Hematopoietic multipotent progenitor cell (in vitro differentiated cells): ENCODE results near the gene TMEM212. TPM values are rescaled to one million over a fixed set of nuclear protein-coding genes. Genes with fewer than 3 reads are reported as not detected.

ENCODE experiments used
- DNase-seq, 3 donors: peaks; one replicate each; pipeline ENCODE4 v3.0.0-alpha.2; 2011 to 2015; ENCODE audit warnings: low read depth in 2 of 3, low spot score in 2 of 3
- total RNA-seq: library from RNA; depleted of rRNA; stranded (reverse); fragments of >200 nt; gene quantifications from one replicate; pipeline ENCODE4 v1.2.3, GENCODE V29; 2012

Gene TMEM212
- total RNA-seq, 1 donor = not detected

DNA sequence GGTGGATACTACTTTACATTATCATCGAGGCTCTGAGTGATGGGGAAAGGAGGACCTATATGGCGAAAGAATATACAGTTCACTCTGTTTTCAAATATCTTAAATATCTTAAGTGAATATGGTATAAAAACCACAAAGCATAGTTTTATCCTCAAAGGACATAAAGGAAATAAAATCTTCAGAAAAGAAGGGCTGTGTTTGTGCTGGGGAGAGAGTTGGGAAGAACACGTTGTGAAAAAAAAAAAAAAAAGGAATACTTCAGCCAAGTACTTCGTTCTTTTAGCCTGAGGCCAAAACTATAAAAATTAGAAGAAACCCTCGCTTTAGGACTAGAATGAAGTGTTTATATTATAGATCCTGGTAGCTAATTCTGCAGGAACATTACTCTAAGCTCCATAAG is 10.2 kb upstream of the TMEM212 start:
- DNase-seq = no peak

DNA sequence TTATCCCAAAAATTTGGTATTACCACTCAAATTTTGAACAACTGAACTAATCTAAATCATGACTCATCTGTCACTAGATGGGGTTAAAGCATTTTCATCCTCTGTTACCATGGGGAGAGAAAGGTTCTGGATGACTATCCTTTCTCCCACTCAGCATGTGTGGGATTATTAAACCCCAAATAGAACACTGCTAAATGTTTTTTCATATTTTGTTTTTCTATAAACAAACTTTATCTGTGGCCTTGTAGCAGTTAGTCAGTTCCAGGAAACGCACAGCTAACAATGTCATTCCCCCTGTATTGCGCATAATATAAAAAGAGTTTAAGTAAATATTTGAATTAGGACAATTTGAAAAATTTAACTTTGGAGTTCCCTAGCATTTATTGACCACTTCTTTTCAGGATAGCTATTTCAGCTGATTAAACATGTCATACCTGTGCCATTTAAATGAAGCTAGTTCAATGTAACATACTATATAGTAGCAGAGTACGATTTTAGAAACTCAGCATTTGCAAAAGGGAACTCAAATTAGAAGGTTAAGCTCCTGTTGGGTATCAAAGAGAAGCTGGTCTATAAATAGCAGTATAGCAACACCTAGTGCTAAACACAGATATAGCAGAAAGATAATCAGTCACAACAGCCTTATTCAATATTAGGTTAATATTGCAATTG is 9.2 kb upstream of the TMEM212 start:
- peak in 2 of 3 donors; percentile 25 to 58 for DNase-seq

DNA sequence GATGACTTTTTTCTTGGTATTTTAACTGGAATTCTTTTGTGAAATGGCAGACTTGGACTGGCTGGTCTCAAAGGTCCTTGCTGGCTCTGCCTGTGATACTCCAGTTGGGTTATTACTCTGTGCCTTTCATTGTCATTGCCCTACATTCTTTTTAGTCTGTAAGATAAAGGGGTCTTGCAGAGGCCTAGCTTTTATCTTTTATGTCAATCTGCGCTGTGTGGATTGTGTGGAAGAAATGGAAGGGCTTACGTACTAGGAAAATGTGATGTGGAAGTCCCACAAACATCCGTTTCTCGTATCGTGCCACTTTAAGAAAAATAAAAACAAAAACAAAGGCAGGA is 8.7 kb upstream of the TMEM212 start:
- DNase-seq = no peak

DNA sequence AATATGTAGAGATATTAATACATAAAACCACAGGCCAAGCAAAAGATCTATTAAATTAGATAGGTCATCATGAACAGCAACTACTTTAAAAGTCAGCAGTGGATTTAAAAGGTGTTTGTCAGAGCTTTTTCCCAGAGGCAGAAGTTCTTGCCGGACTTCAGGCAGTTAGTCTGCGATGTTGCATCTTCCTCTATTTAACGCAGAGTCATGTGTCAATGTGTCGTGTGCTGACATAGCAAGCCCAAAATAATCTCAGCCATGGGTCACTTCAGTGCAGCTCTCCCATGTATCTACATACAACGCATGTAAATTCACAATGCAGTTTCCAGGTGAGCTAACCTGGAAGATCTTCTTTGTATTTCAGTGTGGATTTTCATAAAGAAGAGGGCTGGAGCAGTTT is 8.0 kb upstream of the TMEM212 start:
- DNase-seq = no peak

- DNase-seq = no peak
These were observed 7.5 kb upstream of the TMEM212 start for GRCh38 chr3:171835613-171836012.

DNA sequence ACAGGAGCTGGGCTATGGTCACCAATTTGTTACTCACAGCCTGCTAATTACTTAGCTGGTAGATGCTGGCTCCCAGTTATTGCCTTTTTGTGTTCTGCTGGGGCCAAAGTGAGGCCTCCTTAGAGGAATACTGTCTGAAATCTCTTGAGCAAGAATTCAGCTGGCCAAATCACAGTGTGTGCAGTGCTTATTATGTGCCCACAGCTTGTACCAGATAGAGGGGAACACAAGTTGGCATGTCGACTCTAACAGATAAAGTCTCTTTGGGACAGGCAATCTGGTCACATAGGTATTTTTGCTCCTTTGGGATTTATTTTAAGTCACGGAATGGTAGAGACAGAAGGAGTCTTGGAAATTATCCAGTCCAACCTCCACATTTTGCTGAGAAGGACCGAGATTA is 6.3 kb upstream of the TMEM212 start:
- DNase-seq = no peak

- no peak for DNase-seq
These were observed 5.5 kb upstream of the TMEM212 start for GRCh38 chr3:171837698-171838097.

GRCh38 chr3:171838218-171838720 is 4.9 kb upstream of the TMEM212 start:
- no peak for DNase-seq

- no peak for DNase-seq
These were observed 3.9 kb upstream of the TMEM212 start for GRCh38 chr3:171839270-171839669.

DNA sequence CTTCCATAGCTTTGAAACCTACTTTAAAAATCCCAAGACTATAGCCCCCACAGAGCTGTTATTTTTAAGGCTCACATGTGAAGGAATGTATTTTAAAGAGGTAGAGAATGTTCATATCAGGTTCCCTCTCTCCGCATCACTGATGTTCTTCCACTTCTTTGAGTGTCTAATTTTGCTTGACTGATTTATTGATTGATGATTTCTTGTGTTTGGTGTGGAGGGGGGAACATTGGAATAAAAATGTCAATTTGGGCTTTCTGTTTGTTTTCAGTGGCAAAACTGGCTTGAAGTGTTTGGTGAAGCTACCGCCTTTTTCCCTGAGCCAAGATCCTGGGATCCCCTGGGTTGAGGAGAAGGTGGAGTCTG is 2.7 kb upstream of the TMEM212 start:
- DNase-seq = no peak

GRCh38 chr3:171840811-171841619 is 2.1 kb upstream of the TMEM212 start:
- no peak for DNase-seq

DNA sequence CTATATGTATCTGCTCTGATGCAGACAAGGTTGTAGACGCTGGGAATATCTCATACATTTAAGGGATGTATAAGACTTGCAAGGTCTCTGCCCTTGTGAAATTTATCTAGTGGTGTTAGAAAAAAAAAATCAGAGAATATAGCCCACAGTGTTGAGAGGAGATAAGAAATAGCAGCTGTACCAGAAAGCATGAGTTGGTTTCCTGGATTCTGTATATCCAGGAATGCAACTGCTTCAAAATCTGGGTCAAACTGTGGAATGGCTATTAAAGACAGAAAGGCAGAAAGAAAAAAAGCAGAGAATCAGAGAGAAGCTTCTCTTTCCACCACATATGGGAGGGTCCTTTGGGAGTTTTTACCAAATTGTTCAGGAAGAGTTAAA is 1.5 kb upstream of the TMEM212 start:
- peak in 1 of 3 donors; percentile 28 for DNase-seq

DNA sequence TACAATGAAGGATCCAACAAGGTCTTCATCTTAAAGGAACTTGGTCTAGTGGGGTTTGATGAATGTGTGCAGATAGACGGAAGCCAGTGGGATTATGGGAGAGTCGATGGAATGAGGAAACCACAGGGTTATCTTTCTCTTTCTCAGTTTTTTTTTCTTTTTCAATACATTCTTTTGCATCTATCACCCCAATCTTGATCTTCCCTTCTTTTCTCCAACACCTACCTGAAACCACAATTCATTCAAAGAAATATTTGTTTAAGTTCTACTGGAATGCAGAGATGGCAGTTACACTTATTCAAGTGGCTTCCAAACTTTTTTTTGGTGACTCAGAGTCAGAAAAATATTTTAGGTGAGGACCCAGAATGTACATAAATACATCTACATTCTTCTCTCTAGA is 1.7 kb downstream of the TMEM212 start:
- no peak for DNase-seq

DNA sequence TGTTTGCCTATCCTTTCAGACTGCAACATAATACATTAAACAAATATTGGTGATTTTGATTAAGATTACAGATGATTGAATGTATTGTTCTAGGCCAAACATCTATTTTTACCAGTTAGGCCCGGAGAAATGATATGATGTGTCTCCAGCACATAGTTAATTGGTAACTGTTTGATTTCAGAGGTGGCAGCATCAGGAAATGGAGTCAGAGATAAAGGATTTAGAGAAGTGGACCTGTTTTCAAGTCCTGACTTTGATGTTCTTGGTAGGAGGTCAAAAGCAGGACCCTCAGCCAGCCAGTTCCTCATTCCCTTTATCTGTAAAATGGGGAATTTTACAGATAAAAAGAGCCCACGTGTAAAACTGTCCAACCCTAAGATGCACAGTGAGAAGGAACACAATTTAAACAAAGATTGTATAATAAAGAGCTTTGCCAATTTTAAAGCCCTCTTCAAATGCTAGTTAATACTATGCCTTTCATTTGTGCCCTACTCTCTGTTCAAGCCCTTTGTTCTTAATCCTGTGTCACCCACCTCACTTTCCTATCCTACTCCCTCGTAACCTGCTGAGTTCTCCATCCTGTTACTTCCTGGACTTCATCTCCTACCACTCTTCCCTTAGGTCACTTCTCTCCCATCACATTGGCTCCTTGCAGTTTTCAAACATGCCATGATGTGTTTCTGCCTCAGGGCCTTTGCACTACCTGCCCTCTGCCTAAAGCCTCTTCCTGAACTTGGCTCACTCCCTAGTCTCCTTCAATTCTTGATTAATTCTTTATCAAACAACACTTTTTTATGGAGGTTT is 2.5 kb downstream of the TMEM212 start:
- DNase-seq = no peak

DNA sequence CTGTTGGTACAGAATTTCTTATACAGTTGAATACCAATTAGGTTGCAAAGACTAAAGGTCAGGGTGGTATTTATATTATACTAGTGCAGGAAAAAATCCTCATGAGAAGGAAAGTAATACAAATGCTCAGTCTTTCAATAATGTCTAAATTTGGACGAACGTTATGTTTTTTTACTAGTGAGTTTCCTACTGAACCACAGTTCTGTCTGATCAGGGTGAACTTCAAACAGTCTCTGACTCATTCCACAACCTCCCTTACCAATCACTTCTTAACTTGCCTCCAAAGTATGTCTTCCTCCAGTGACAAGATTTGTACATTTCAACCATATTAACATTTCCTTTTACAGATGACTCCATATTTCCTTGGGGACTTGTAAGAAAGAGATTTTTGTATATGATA is 3.4 kb downstream of the TMEM212 start:
- DNase-seq = no peak

DNA sequence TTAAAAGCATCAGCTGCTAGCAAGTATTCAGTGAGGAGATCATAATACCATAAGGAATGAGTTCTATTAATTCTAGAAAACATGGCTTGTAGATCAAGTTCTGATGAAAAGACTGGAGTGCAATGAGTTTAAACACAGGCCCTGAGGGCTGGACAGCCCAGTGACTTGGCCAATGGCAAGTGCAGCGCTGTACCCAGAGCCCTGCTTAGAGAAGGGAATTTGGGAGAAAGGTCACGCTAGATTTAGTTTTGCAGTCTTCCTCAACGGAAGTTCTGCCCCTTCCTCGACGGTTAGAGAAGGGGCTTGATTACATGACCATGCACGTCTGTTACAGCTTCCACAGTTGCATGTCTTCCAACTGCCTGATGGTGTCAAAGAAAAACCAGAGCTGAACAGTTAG is 4.0 kb downstream of the TMEM212 start:
- DNase-seq = no peak

DNA sequence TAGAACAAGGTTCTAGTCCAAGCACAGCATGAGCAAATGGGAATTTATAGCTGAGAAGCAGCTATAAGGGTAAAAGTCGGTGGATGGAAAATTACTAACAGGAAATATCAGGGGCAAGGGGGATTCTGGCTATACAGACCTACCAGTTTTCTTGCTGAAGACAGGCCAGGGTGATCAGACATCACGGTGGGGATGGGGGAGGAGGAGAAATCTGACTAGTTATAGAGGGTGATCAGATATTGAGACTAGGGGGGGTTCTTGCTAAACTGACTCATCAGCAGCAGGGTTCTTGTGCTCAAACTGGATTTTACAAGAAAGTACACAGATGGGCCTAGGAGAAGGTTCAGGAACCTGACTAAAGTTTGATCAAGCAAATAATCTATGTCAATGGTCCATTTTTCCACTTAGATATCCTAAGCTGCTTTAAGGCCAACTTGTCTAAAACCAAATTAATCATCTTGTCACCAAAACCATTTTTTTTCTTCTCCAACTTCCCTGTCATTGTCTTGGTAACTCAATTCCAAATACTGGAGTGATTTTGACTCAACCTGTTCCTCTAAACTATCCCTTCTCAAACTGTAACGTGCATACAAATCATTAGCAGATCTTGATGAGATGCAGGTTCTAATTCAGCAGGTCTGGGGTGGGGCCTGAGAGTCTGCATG is 4.6 kb downstream of the TMEM212 start:
- no peak for DNase-seq

DNA sequence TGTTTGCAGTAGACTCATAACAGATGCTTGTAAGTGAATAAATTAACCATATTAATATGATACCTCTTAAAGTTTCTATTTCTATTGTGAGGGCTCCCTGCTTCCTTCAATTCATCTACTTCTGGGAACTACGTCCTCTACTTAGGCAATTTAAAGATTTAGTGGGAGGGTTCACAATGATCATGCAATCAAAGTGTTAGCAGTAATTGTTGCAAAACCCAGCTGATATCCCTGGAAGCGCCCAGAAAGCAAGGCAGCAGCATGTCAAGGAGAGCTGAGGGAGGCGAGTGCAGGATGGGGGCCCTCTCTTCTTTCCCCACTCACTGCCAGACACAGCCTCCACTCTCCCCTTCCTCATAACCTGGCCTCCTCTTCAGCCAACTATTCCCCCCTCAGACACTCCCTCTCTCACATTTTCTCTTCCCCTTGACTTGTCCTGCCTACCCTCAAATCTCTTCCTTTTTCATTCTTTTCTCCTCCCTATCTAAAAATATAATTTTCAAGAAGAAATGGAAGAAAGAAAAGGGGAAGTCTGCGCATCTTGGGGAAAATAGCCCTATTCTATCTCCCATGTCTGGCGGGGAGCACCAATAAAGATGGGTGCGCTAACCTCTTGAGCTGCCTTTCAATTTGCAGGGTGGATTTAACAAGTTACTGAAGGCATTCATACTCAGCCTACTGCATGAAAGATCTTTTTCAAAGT is 6.6 kb downstream of the TMEM212 start:
- DNase-seq = no peak

DNA sequence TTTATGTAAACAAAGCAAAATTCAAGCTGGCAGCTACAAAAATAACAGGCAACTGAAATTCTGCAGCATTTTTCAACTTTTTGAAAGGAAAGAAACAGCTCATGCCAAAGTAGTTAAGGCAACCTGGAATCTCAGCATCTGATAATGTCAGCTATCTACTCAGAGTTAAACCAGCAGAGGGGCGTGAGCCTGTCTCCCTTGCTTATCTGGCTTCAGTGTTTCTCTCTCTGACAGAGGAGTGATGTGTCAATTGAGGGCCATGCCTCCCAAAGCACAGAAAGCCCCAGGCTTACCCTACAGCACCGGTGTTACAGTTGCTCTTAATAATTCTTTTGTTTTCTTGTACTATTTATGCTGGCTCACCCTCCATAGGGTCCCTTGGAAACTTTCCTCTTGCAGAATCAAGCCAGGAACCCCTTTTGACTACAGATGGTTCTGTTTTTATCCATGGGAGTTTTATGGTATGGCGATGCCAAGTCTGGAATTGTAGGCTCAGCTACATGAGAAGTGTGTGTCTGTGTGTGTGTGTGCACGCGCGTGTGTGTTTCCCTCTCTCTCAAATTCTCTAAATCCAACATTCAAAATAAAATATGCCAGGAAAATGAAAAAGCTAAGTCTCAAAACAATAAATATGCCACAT is 7.3 kb downstream of the TMEM212 start:
- no peak for DNase-seq
